Esophagus squamous epithelium (tissue), 4 donors: ENCODE results near the gene PRKG1.

Experiments
- CTCF ChIP-seq, 6 experiments: fragments of 450-650 bp in 4 of 6; fragments of 200-600 bp in 2 of 6; sonication (generic) in 2 of 6; IDR thresholded peaks; one replicate each; pipeline ENCODE4 v1.5.1; 2016 to 2019; ENCODE audit warnings: antibody characterized with exemption in 6 of 6, mild to moderate bottlenecking in 4 of 6, moderate library complexity in 4 of 6
- POLR2A ChIP-seq, 4 donors: fragments of 450-650 bp; IDR thresholded peaks; one replicate each; pipeline ENCODE4 v1.6.1; 2017; ENCODE audit warnings: antibody characterized with exemption in 4 of 4, mild to moderate bottlenecking in 4 of 4, moderate library complexity in 3 of 4

- TF ChIP-seq CTCF (IDR thresholded peaks at IDR 0.05) = no peak
- TF ChIP-seq POLR2A (IDR thresholded peaks at IDR 0.05) = no peak
These were observed 564.5 kb downstream of the PRKG1 start for GRCh38 chr10:51638737-51639136.
